ENCODE data around the gene TMEM179B.

TMEM179B gene

GRCh38 chr11:62786318-62787004, 741 bp upstream of the TMEM179B start:
- H3K27me3 ChIP-seq (ENCODE audit: control insufficient read depth, low read length) = no peaks in the 10 kb centered on the region
- H3K36me3 ChIP-seq (ENCODE audit: control insufficient read depth, low read length) = peaks cover 62% of the 10 kb centered on the region
- peak overlapping the region; percentile 59 for H3K4me2 ChIP-seq (ENCODE audit: low read length)
- peak overlapping the region; percentile 83 for H3K4me3 ChIP-seq (ENCODE audit: low read length)
- H3K9me2 ChIP-seq (replicated peaks; ENCODE audit: control insufficient read depth, low read length) = no peaks in the 10 kb centered on the region
- peak overlapping the region; percentile 60 for H3K27ac ChIP-seq (ENCODE audit: low read depth, low read length)
- no peaks in the 10 kb centered on the region for H3K9me3 ChIP-seq (ENCODE audit: control insufficient read depth, insufficient read depth, low read length)
- no peaks in the 10 kb centered on the region; the same call in 1 of the 2 replicates for H4K20me1 ChIP-seq (ENCODE audit: control insufficient read depth, insufficient read depth, low read depth, low read length)
- peaks cover 36% of the 10 kb centered on the region for H3K4me1 ChIP-seq (ENCODE audit: control insufficient read depth, low read length)
- no peak for TF ChIP-seq EZH2phosphoT487 (IDR thresholded peaks at IDR 0.05; ENCODE audit: borderline replicate concordance, low read length)
- peak; percentile 94 for TF ChIP-seq CTCF (IDR thresholded peaks at IDR 0.05; ENCODE audit: low read depth, low read length, poor library complexity, severe bottlenecking)
- peaks cover 17% of the 10 kb centered on the region; the same call in 1 of the 2 replicates for H3F3A ChIP-seq (ENCODE audit: control insufficient read depth, insufficient read depth)
- H3K79me2 ChIP-seq (ENCODE audit: control insufficient read depth, low read length) = peaks cover 51% of the 10 kb centered on the region

- Histone ChIP-seq H3F3A (ENCODE audit: control insufficient read depth, insufficient read depth) (peaks cover 28% of the 10 kb centered on the region), H3K27ac (ENCODE audit: low read depth, low read length) (peak overlapping the region; percentile 3; the same call in 1 of the 2 replicates), H3K9me2 (replicated peaks; ENCODE audit: control insufficient read depth, low read length) (no peaks in the 10 kb centered on the region), H3K4me3 (ENCODE audit: low read length) (peak overlapping the region; percentile 10; the same call in 1 of the 2 replicates), H3K27me3 (ENCODE audit: control insufficient read depth, low read length) (no peaks in the 10 kb centered on the region), H3K36me3 (ENCODE audit: control insufficient read depth, low read length) (peaks cover 68% of the 10 kb centered on the region), H3K9me3 (ENCODE audit: control insufficient read depth, insufficient read depth, low read length) (no peaks in the 10 kb centered on the region), H4K20me1 (ENCODE audit: control insufficient read depth, insufficient read depth, low read depth, low read length) (no peaks in the 10 kb centered on the region; the same call in 1 of the 2 replicates), H3K4me2 (ENCODE audit: low read length) (peak overlapping the region; percentile 59; the same call in 1 of the 2 replicates), H3K79me2 (ENCODE audit: control insufficient read depth, low read length) (peaks cover 63% of the 10 kb centered on the region), H3K4me1 (ENCODE audit: control insufficient read depth, low read length) (peaks cover 44% of the 10 kb centered on the region)
- no peak for TF ChIP-seq CTCF (IDR thresholded peaks at IDR 0.05; ENCODE audit: low read depth, low read length, poor library complexity, severe bottlenecking)
- no peak for TF ChIP-seq EZH2phosphoT487 (IDR thresholded peaks at IDR 0.05; ENCODE audit: borderline replicate concordance, low read length)
Measured at GRCh38 chr11:62788991-62789390, 1.8 kb downstream of the TMEM179B start.

- peaks cover 74% of the 10 kb centered on the region for H3K36me3 ChIP-seq (ENCODE audit: control insufficient read depth, low read length)
Measured at GRCh38 chr11:62789576-62789975, 2.4 kb downstream of the TMEM179B start.

More at GRCh38 chr11:62789576-62789975, 2.4 kb downstream of the TMEM179B start:
- TF ChIP-seq CTCF (IDR thresholded peaks at IDR 0.05; ENCODE audit: low read depth, low read length, poor library complexity, severe bottlenecking) (no peak), EZH2phosphoT487 (IDR thresholded peaks at IDR 0.05; ENCODE audit: borderline replicate concordance, low read length) (no peak)
- peaks cover 27% of the 10 kb centered on the region for H3F3A ChIP-seq (ENCODE audit: control insufficient read depth, insufficient read depth)
- H3K9me2 ChIP-seq (replicated peaks; ENCODE audit: control insufficient read depth, low read length) = no peaks in the 10 kb centered on the region
- H3K4me3 ChIP-seq (ENCODE audit: low read length) = no peak overlapping the region
- no peak overlapping the region for H3K27ac ChIP-seq (ENCODE audit: low read depth, low read length)
- H3K4me1 ChIP-seq (ENCODE audit: control insufficient read depth, low read length) = peaks cover 44% of the 10 kb centered on the region
- no peaks in the 10 kb centered on the region; the same call in 1 of the 2 replicates for H4K20me1 ChIP-seq (ENCODE audit: control insufficient read depth, insufficient read depth, low read depth, low read length)
- peaks cover 63% of the 10 kb centered on the region for H3K79me2 ChIP-seq (ENCODE audit: control insufficient read depth, low read length)
- no peaks in the 10 kb centered on the region for H3K27me3 ChIP-seq (ENCODE audit: control insufficient read depth, low read length)
- H3K4me2 ChIP-seq (ENCODE audit: low read length) = peak overlapping the region; percentile 59
- no peaks in the 10 kb centered on the region for H3K9me3 ChIP-seq (ENCODE audit: control insufficient read depth, insufficient read depth, low read length)

Measured in DOHH2 (cell line).